ENCODE measurements around the gene ZNF532.

GRCh38 chr18:58870130-58870529 lies 5.5 kb downstream of the ZNF532 start:
- TF ChIP-seq POLR2AphosphoS5 (IDR thresholded peaks at IDR 0.05) (no peak), POLR2A (IDR thresholded peaks at IDR 0.05) (no peak), EP300 (IDR thresholded peaks at IDR 0.05) (no peak)
- TF ChIP-seq, protein P1, sequence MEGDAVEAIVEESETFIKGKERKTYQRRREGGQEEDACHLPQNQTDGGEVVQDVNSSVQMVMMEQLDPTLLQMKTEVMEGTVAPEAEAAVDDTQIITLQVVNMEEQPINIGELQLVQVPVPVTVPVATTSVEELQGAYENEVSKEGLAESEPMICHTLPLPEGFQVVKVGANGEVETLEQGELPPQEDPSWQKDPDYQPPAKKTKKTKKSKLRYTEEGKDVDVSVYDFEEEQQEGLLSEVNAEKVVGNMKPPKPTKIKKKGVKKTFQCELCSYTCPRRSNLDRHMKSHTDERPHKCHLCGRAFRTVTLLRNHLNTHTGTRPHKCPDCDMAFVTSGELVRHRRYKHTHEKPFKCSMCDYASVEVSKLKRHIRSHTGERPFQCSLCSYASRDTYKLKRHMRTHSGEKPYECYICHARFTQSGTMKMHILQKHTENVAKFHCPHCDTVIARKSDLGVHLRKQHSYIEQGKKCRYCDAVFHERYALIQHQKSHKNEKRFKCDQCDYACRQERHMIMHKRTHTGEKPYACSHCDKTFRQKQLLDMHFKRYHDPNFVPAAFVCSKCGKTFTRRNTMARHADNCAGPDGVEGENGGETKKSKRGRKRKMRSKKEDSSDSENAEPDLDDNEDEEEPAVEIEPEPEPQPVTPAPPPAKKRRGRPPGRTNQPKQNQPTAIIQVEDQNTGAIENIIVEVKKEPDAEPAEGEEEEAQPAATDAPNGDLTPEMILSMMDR (IDR thresholded peaks at IDR 0.05) = no peak

Data from upper lobe of left lung (tissue), 4 donors.